GM21619 (cell line): ENCODE data around the gene PLXNB1.

ENCODE experiments used
- ATAC-seq: cut with Tn5 transposase; IDR thresholded peaks from one replicate; pipeline ENCODE4 v1.9.1; 2021; ENCODE audit not compliant: unreplicated experiment

Gene PLXNB1

GRCh38 chr3:48420561-48420960 is 9.3 kb downstream of the PLXNB1 start:
- ATAC-seq = no peak

GRCh38 chr3:48419597-48419996 is 10.3 kb downstream of the PLXNB1 start:
- ATAC-seq = no peak

GRCh38 chr3:48419149-48419548 is 10.7 kb downstream of the PLXNB1 start:
- ATAC-seq = no peak

- ATAC-seq = no peak
Observed at GRCh38 chr3:48418651-48419050, 11.2 kb downstream of the PLXNB1 start.

- no peak for ATAC-seq
Observed at GRCh38 chr3:48418140-48418539, 11.7 kb downstream of the PLXNB1 start.

GRCh38 chr3:48417529-48418108 is 12.3 kb downstream of the PLXNB1 start:
- no peak for ATAC-seq

- ATAC-seq = no peak
Observed at GRCh38 chr3:48416546-48416945, 13.3 kb downstream of the PLXNB1 start.

GRCh38 chr3:48416091-48416505 is 13.8 kb downstream of the PLXNB1 start:
- no peak for ATAC-seq

- no peak for ATAC-seq
Observed at GRCh38 chr3:48415251-48415953, 14.5 kb downstream of the PLXNB1 start.

- ATAC-seq = no peak
Observed at GRCh38 chr3:48414376-48415250, 15.3 kb downstream of the PLXNB1 start.

- no peak for ATAC-seq
Observed at GRCh38 chr3:48413611-48414010, 16.3 kb downstream of the PLXNB1 start.

- no peak for ATAC-seq
Observed at GRCh38 chr3:48413086-48413485, 16.8 kb downstream of the PLXNB1 start.

- ATAC-seq = no peak
Observed at GRCh38 chr3:48412375-48413001, 17.4 kb downstream of the PLXNB1 start.

- no peak for ATAC-seq
Observed at GRCh38 chr3:48411606-48412374, 18.1 kb downstream of the PLXNB1 start.

- ATAC-seq = no peak
Observed at GRCh38 chr3:48411041-48411588, 18.8 kb downstream of the PLXNB1 start.

- ATAC-seq = no peak
Observed at GRCh38 chr3:48410205-48411040, 19.5 kb downstream of the PLXNB1 start.

- no peak for ATAC-seq
Observed at GRCh38 chr3:48409291-48410201, 20.3 kb downstream of the PLXNB1 start.

GRCh38 chr3:48408823-48409281 is 21.0 kb downstream of the PLXNB1 start:
- ATAC-seq = no peak
